Tibial nerve (tissue), 4 donors: ENCODE data around the gene CDH4.

Experiments used
- EP300 ChIP-seq, 2 donors: sonication (generic); formaldehyde crosslinking; IDR thresholded peaks; one replicate each; pipeline ENCODE4 v1.6.1; 2017; ENCODE audit warnings: antibody characterized with exemption in 2 of 2, mild to moderate bottlenecking in 1 of 2
- POLR2A ChIP-seq, 2 donors: fragments of 450-650 bp; IDR thresholded peaks; one replicate each; pipeline ENCODE4 v1.6.1; 2017; ENCODE audit warnings: antibody characterized with exemption in 2 of 2, mild to moderate bottlenecking in 2 of 2, moderate library complexity in 2 of 2
- TF ChIP-seq, protein P1 (sequence below), 5 experiments: fragments of 200-600 bp in 3 of 5; fragments of 450-650 bp in 2 of 5; sonication (generic) in 3 of 5; IDR thresholded peaks; one replicate each; pipeline ENCODE4 v1.5.1; 2016 to 2019; ENCODE audit warnings: antibody characterized with exemption in 5 of 5, mild to moderate bottlenecking in 3 of 5, moderate library complexity in 2 of 5

- TF ChIP-seq POLR2A (IDR thresholded peaks at IDR 0.05) (no peak), EP300 (IDR thresholded peaks at IDR 0.05) (no peak)
- TF ChIP-seq, protein P1, sequence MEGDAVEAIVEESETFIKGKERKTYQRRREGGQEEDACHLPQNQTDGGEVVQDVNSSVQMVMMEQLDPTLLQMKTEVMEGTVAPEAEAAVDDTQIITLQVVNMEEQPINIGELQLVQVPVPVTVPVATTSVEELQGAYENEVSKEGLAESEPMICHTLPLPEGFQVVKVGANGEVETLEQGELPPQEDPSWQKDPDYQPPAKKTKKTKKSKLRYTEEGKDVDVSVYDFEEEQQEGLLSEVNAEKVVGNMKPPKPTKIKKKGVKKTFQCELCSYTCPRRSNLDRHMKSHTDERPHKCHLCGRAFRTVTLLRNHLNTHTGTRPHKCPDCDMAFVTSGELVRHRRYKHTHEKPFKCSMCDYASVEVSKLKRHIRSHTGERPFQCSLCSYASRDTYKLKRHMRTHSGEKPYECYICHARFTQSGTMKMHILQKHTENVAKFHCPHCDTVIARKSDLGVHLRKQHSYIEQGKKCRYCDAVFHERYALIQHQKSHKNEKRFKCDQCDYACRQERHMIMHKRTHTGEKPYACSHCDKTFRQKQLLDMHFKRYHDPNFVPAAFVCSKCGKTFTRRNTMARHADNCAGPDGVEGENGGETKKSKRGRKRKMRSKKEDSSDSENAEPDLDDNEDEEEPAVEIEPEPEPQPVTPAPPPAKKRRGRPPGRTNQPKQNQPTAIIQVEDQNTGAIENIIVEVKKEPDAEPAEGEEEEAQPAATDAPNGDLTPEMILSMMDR (IDR thresholded peaks at IDR 0.05), result no peak
Measured at GRCh38 chr20:61967300-61967699, 715.2 kb downstream of the CDH4 start.
